Measurements from ENCODE around the gene RAPGEF5. TPM values are rescaled to one million over a fixed set of nuclear protein-coding genes. Genes with fewer than 3 reads are reported as not detected.

Gene RAPGEF5
- total RNA-seq, 1 donor from 2014 or later: 16.5 TPM

DNA sequence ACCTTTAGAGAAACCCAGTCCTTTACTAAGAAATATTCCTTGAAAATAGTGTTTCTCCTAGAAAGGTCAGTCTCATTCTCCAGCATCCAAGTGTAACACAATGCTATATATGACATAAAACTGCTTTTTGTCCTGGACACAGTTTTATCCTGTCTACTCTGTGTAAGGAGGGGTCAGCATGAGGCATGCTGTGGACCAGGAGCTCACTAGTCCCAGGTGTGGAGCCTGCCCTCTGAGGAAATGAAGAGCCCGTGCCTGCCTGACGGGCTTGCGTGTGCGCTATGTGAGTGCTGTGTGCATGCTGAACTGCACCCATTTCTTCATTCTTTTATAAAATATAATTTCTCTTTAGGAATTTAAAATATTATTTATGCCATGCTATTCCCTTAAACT is 228.4 kb downstream of the RAPGEF5 start:
- DNase-seq: no peak
- no peaks in the 10 kb centered on the region for H3K9me3 ChIP-seq (replicated peaks)
- peaks cover 49% of the 10 kb centered on the region for H3K4me1 ChIP-seq
- H3K4me3 ChIP-seq: no peak overlapping the region
- TF ChIP-seq, protein P1, sequence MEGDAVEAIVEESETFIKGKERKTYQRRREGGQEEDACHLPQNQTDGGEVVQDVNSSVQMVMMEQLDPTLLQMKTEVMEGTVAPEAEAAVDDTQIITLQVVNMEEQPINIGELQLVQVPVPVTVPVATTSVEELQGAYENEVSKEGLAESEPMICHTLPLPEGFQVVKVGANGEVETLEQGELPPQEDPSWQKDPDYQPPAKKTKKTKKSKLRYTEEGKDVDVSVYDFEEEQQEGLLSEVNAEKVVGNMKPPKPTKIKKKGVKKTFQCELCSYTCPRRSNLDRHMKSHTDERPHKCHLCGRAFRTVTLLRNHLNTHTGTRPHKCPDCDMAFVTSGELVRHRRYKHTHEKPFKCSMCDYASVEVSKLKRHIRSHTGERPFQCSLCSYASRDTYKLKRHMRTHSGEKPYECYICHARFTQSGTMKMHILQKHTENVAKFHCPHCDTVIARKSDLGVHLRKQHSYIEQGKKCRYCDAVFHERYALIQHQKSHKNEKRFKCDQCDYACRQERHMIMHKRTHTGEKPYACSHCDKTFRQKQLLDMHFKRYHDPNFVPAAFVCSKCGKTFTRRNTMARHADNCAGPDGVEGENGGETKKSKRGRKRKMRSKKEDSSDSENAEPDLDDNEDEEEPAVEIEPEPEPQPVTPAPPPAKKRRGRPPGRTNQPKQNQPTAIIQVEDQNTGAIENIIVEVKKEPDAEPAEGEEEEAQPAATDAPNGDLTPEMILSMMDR (IDR thresholded peaks at IDR 0.05; ENCODE audit: borderline replicate concordance): no peak
- H3K36me3 ChIP-seq: peaks cover 29% of the 10 kb centered on the region
- intact Hi-C loops (cut with micrococcal nuclease): no loop called here
- H3K27me3 ChIP-seq (ENCODE audit: low read depth): no peaks in the 10 kb centered on the region
- peak overlapping the region; percentile 59 for H3K27ac ChIP-seq (replicated peaks)

DNA sequence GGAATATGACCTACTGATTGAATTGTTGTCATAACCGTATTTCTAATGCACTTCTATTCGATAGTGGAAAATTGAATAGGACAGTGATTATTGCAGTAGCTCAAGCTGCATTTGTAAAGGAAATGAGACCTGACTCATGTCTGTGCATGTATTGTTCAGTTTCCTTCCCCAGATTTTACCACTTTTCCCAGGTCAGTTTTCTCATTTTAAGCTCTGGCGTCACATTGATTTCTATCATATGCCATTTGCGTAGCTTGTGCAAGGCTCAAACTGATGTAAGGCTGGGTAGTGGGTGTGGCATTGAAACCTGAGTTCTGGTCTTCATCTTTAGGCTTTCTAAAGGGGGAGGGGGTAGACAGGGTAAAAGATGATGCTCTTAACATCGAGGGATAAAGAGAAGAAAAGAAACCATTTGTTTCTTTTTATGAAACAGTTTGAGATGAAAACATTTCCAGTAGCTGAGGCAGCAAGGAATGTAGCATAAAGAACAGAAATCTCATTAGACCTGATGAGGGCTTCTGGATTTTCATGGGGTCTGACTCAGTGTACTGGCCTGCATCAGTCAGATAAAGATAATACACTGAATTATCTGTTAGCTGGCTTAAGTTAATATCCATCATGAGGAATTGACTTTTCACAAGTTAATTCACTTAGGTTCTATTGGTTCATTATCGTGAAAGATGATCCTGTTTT is 229.0 kb downstream of the RAPGEF5 start:
- Histone ChIP-seq H3K4me1 (peaks cover 55% of the 10 kb centered on the region), H3K9me3 (replicated peaks) (no peaks in the 10 kb centered on the region), H3K27ac (replicated peaks) (peak overlapping the region; percentile 59), H3K36me3 (peaks cover 25% of the 10 kb centered on the region), H3K27me3 (ENCODE audit: low read depth) (no peaks in the 10 kb centered on the region), H3K4me3 (no peak overlapping the region)
- TF ChIP-seq, protein P1 (IDR thresholded peaks at IDR 0.05; ENCODE audit: borderline replicate concordance): no peak
- no peak for DNase-seq
- intact Hi-C loops (cut with micrococcal nuclease): no loop called here

DNA sequence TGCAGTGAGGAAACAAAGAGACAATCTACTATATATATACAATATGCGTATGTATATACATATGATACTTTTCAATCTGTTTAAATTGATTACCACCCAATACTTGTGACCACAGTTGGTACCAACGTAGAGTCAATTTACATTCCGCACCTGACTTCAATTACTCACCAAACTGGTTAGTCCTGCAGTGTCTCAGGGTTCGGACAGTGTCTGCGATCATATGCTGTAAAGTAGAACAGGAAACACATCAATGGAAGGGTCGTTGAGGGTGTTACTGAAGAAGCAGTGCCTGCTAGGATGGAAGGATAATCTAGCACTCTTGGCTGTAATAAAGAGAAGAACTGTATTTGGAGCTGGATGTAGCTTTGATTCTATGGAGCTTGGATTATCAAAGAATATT is 231.5 kb downstream of the RAPGEF5 start:
- TF ChIP-seq, protein P1 (IDR thresholded peaks at IDR 0.05; ENCODE audit: borderline replicate concordance): no peak
- no peak for DNase-seq
- H3K4me1 ChIP-seq: peaks cover 70% of the 10 kb centered on the region
- intact Hi-C loops (cut with micrococcal nuclease): no loop called here
- H3K27ac ChIP-seq (replicated peaks): peak overlapping the region; percentile 65
- no peak overlapping the region for H3K4me3 ChIP-seq
- peaks cover 6% of the 10 kb centered on the region for H3K27me3 ChIP-seq (ENCODE audit: low read depth)
- H3K9me3 ChIP-seq (replicated peaks): no peaks in the 10 kb centered on the region
- peaks cover 24% of the 10 kb centered on the region for H3K36me3 ChIP-seq

- Histone ChIP-seq H3K4me3 (no peak overlapping the region), H3K27ac (replicated peaks) (peak overlapping the region; percentile 65), H3K36me3 (peaks cover 21% of the 10 kb centered on the region), H3K27me3 (ENCODE audit: low read depth) (peaks cover 10% of the 10 kb centered on the region), H3K9me3 (replicated peaks) (no peaks in the 10 kb centered on the region), H3K4me1 (peaks cover 70% of the 10 kb centered on the region)
- no peak for DNase-seq
- intact Hi-C loops (cut with micrococcal nuclease): no loop called here
- TF ChIP-seq, protein P1 (IDR thresholded peaks at IDR 0.05; ENCODE audit: borderline replicate concordance): no peak
Observed at GRCh38 chr7:22124941-22125340, 232.0 kb downstream of the RAPGEF5 start.

GRCh38 chr7:22123139-22123538 is 233.8 kb downstream of the RAPGEF5 start:
- H3K4me1 ChIP-seq: peaks cover 57% of the 10 kb centered on the region
- H3K27ac ChIP-seq (replicated peaks): peak overlapping the region; percentile 65
- TF ChIP-seq, protein P1 (IDR thresholded peaks at IDR 0.05; ENCODE audit: borderline replicate concordance): no peak
- intact Hi-C loops (cut with micrococcal nuclease): no loop called here
- H3K4me3 ChIP-seq: no peak overlapping the region
- H3K27me3 ChIP-seq (ENCODE audit: low read depth): peaks cover 10% of the 10 kb centered on the region
- H3K36me3 ChIP-seq: peaks cover 16% of the 10 kb centered on the region
- no peaks in the 10 kb centered on the region for H3K9me3 ChIP-seq (replicated peaks)
- no peak for DNase-seq

Measured in left ventricle myocardium inferior (tissue), 1 donor.